ENCODE measurements around the gene KRTAP10-11. TPM values are rescaled to one million over a fixed set of nuclear protein-coding genes. Genes with fewer than 3 reads are reported as not detected.

Gene KRTAP10-11
- total RNA-seq, 1 experiment from 2014 or later: not detected

GRCh38 chr21:44695184-44695583 lies 49.0 kb downstream of the KRTAP10-11 start (continued):
- TF ChIP-seq, protein P1, sequence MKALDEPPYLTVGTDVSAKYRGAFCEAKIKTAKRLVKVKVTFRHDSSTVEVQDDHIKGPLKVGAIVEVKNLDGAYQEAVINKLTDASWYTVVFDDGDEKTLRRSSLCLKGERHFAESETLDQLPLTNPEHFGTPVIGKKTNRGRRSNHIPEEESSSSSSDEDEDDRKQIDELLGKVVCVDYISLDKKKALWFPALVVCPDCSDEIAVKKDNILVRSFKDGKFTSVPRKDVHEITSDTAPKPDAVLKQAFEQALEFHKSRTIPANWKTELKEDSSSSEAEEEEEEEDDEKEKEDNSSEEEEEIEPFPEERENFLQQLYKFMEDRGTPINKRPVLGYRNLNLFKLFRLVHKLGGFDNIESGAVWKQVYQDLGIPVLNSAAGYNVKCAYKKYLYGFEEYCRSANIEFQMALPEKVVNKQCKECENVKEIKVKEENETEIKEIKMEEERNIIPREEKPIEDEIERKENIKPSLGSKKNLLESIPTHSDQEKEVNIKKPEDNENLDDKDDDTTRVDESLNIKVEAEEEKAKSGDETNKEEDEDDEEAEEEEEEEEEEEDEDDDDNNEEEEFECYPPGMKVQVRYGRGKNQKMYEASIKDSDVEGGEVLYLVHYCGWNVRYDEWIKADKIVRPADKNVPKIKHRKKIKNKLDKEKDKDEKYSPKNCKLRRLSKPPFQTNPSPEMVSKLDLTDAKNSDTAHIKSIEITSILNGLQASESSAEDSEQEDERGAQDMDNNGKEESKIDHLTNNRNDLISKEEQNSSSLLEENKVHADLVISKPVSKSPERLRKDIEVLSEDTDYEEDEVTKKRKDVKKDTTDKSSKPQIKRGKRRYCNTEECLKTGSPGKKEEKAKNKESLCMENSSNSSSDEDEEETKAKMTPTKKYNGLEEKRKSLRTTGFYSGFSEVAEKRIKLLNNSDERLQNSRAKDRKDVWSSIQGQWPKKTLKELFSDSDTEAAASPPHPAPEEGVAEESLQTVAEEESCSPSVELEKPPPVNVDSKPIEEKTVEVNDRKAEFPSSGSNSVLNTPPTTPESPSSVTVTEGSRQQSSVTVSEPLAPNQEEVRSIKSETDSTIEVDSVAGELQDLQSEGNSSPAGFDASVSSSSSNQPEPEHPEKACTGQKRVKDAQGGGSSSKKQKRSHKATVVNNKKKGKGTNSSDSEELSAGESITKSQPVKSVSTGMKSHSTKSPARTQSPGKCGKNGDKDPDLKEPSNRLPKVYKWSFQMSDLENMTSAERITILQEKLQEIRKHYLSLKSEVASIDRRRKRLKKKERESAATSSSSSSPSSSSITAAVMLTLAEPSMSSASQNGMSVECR (CRISPR knock-in tag; IDR thresholded peaks at IDR 0.05; ENCODE audit: borderline replicate concordance): no peak
- TF ChIP-seq, protein P2, sequence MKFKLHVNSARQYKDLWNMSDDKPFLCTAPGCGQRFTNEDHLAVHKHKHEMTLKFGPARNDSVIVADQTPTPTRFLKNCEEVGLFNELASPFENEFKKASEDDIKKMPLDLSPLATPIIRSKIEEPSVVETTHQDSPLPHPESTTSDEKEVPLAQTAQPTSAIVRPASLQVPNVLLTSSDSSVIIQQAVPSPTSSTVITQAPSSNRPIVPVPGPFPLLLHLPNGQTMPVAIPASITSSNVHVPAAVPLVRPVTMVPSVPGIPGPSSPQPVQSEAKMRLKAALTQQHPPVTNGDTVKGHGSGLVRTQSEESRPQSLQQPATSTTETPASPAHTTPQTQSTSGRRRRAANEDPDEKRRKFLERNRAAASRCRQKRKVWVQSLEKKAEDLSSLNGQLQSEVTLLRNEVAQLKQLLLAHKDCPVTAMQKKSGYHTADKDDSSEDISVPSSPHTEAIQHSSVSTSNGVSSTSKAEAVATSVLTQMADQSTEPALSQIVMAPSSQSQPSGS (CRISPR knock-in tag; IDR thresholded peaks at IDR 0.05; ENCODE audit: borderline replicate concordance, low read depth): no peak

GRCh38 chr21:44695641-44696040 lies 49.4 kb downstream of the KRTAP10-11 start:
- DNase-seq (ENCODE audit: low spot score): no peak
- H3K27ac Mint-ChIP-seq: 0 out of 2 replicates have a peak overlapping the region, but pooled peaks have one; percentile 20
- no peak for ATAC-seq
- peaks cover 20% of the 10 kb centered on the region for H3K36me3 Mint-ChIP-seq
- H3K9me3 Mint-ChIP-seq: peaks cover 22% of the 10 kb centered on the region
- ChIA-PET POLR2A (interaction anchor here (1.4 kb wide), 1 partner anchor 9 kb away, joined by 3 read pairs; no protein-coding TSS in a partner anchor), CTCF (no interaction called here)
- TF ChIP-seq ZNF138 (CRISPR knock-in tag; conservative IDR thresholded peaks at IDR 0.05) (no peak), CREM (CRISPR knock-in tag; IDR thresholded peaks at IDR 0.05) (no peak), PRDM15 (CRISPR knock-in tag; IDR thresholded peaks at IDR 0.05) (peak; percentile 46; the same call in 1 of the 2 replicates)
- H3K4me1 Mint-ChIP-seq: peaks cover 53% of the 10 kb centered on the region
- peaks cover 4% of the 10 kb centered on the region for H3K27me3 Mint-ChIP-seq (ENCODE audit: low read depth)
- H3K4me3 Mint-ChIP-seq: no peak overlapping the region

GRCh38 chr21:44696572-44696971 lies 50.4 kb downstream of the KRTAP10-11 start:
- DNase-seq (ENCODE audit: low spot score) (no peak), ATAC-seq (peak; percentile 8; the same call in 1 of the 2 replicates)
- Mint-ChIP-seq H3K4me1 (peaks cover 62% of the 10 kb centered on the region), H3K27me3 (ENCODE audit: low read depth) (peaks cover 4% of the 10 kb centered on the region), H3K27ac (peak overlapping the region; percentile 13; the same call in 1 of the 2 replicates), H3K36me3 (peaks cover 20% of the 10 kb centered on the region), H3K4me3 (no peak overlapping the region; the same call in 1 of the 2 replicates), H3K9me3 (peaks cover 22% of the 10 kb centered on the region)
- ChIA-PET POLR2A (interaction anchor here (1.2 to 1.4 kb wide), 2 partner anchors 10 to 97 kb away, joined by 3 read pairs; no protein-coding TSS in a partner anchor), CTCF (interaction anchor here (1.0 to 2.2 kb wide), 3 partner anchors 10 to 97 kb away, joined by 3 to 11 read pairs (median 6); no protein-coding TSS in a partner anchor)
- TF ChIP-seq ZNF263 (CRISPR knock-in tag; IDR thresholded peaks at IDR 0.05; ENCODE audit: low read depth) (no peak), ZNF423 (CRISPR knock-in tag; IDR thresholded peaks at IDR 0.05) (no peak), ZNF416 (CRISPR knock-in tag; IDR thresholded peaks at IDR 0.05) (no peak), TEAD4 (CRISPR knock-in tag; IDR thresholded peaks at IDR 0.05) (no peak), EMX1 (CRISPR knock-in tag; IDR thresholded peaks at IDR 0.05) (no peak), GABPB1 (CRISPR knock-in tag; IDR thresholded peaks at IDR 0.05) (no peak)

Other genes with a start within 250 kb of the KRTAP10-11 start
- 4.4 to 5.7 TPM (median 4.7 TPM) in 3 replicates for gene LRRC3, start 190.9 kb upstream of the KRTAP10-11 start, total RNA-seq (2021)
- not detected in 3 replicates for gene KRTAP10-1, start 106.2 kb upstream of the KRTAP10-11 start, total RNA-seq (2021)
- gene KRTAP10-2, start 94.9 kb upstream of the KRTAP10-11 start, total RNA-seq (2021): 0.16 TPM in 1 of 3 replicates, not detected in the others
- not detected in 3 replicates for gene KRTAP10-3, start 87.6 kb upstream of the KRTAP10-11 start, total RNA-seq (2021)
- gene KRTAP10-4, start 72.7 kb upstream of the KRTAP10-11 start, total RNA-seq (2021): not detected in 3 replicates
- not detected in 3 replicates for gene KRTAP10-5, start 65.8 kb upstream of the KRTAP10-11 start, total RNA-seq (2021)
- gene KRTAP10-6, start 53.9 kb upstream of the KRTAP10-11 start, total RNA-seq (2021): 0.17 TPM in 1 of 3 replicates, not detected in the others
- not detected in 3 replicates for gene KRTAP10-7, start 45.8 kb upstream of the KRTAP10-11 start, total RNA-seq (2021)
- not detected in 3 replicates for gene KRTAP10-8, start 34.3 kb upstream of the KRTAP10-11 start, total RNA-seq (2021)
- gene KRTAP10-9, start 19.3 kb upstream of the KRTAP10-11 start, total RNA-seq (2021): not detected in 3 replicates
- not detected in 3 replicates for gene KRTAP10-10, start 9.1 kb upstream of the KRTAP10-11 start, total RNA-seq (2021)
- 0.50 TPM in 1 of 3 replicates, not detected in the others for gene KRTAP12-4, start 8.2 kb downstream of the KRTAP10-11 start, total RNA-seq (2021)
- gene KRTAP12-3, start 11.5 kb downstream of the KRTAP10-11 start, total RNA-seq (2021): not detected in 3 replicates
- 0.25 TPM in 1 of 3 replicates, not detected in the others for gene KRTAP12-2, start 20.5 kb downstream of the KRTAP10-11 start, total RNA-seq (2021)
- 0.63 to 2.5 TPM (median 1.0 TPM) in 3 replicates for gene KRTAP12-1, start 35.7 kb downstream of the KRTAP10-11 start, total RNA-seq (2021)
- gene KRTAP10-12, start 50.8 kb downstream of the KRTAP10-11 start, total RNA-seq (2021): not detected in 3 replicates
- 2.1 to 2.9 TPM (median 2.7 TPM) in 3 replicates for gene TSPEAR, start 65.2 kb downstream of the KRTAP10-11 start, total RNA-seq (2021)
- gene UBE2G2, start 155.4 kb downstream of the KRTAP10-11 start, total RNA-seq (2021): 109 to 117 TPM (median 113 TPM) in 3 replicates
- 81.7 to 86.3 TPM (median 85.4 TPM) in 3 replicates for gene SUMO3, start 171.6 kb downstream of the KRTAP10-11 start, total RNA-seq (2021)
- 96.0 to 117 TPM (median 112 TPM) in 3 replicates for gene PTTG1IP, start 227.3 kb downstream of the KRTAP10-11 start, total RNA-seq (2021)